LoVo (cell line): ENCODE data around the gene RARRES1.

ENCODE experiments used
- DNase-seq: peaks from one replicate; pipeline ENCODE4 v3.0.0-alpha.2; 2016; ENCODE audit warnings: low spot score

Gene RARRES1

DNA sequence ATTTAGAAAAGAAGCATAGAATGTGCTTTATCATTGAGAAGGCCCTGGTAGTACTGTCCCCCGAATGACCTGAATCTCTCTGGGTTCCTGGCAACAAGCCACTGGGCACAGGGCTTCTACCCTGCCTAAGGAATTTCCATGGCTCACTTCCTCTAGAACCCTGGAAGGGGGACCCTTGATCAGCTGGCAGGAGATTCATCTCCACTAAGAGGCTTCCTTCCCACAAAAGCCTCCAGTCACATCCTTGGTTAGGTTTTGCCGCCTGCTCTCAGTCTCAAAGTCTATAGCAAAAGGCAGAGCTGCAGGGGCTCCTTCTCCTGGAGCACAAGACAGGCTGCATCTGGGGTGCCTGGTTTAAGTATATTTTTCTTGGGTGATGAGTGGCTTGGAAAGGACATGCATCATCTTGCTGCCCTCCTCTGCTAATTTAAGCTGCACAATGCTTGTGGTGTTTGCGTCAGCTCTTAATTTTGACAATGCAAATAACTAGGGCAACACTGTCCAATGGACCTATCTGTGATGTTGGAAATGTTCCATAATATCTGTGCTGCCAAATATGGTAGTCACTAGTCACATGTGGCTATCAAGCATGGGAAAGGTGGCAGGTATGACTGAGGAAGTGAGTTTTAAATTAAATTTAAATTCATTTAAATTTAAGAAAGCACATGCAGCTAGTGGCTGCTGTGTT, 33.4 kb upstream of the RARRES1 start:
- no peak for DNase-seq

GRCh38 chr3:158763421-158763820, 31.2 kb upstream of the RARRES1 start:
- no peak for DNase-seq

- no peak for DNase-seq
Observed at GRCh38 chr3:158762701-158763100, 30.4 kb upstream of the RARRES1 start.

DNA sequence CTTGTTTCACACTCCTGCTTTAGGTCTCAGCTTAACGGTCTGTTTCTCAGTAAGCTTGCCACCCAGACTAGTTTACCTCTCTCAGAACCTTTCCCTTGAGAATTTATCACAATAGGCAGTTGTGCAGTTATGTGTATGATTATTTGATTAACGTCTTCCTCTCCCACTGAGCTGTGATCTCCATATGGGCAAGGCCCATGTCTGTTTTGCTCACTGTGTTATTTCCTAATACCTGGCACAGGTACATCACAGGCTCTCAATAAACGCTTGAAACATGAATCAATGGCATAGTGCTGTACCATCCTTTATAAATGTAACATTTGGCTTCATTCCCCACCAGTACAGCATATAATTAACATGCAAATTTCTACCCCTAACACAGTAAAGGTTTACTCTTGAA, 29.1 kb upstream of the RARRES1 start:
- DNase-seq: no peak

GRCh38 chr3:158755421-158755820, 23.2 kb upstream of the RARRES1 start:
- DNase-seq: no peak

DNA sequence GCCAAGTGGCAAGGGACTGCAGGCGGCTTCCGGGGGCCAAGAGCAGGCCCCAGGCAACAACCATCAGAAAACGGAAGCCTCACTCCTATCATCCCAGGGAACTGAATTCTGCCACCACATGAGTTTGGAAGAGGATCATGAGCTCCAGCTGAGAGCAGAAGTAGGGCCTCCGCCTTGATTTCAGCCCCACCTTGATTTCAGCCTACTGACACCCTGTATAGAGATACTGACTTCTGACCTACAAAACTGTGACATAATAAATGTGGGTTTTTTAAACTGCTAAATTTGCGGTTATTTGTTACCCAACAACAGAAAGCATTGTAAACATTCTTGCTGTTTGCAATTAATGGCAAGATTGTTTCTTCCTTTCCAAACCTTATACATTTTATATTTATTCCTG, 21.6 kb upstream of the RARRES1 start:
- no peak for DNase-seq

- DNase-seq: no peak
Observed at GRCh38 chr3:158751316-158751715, 19.1 kb upstream of the RARRES1 start.

DNA sequence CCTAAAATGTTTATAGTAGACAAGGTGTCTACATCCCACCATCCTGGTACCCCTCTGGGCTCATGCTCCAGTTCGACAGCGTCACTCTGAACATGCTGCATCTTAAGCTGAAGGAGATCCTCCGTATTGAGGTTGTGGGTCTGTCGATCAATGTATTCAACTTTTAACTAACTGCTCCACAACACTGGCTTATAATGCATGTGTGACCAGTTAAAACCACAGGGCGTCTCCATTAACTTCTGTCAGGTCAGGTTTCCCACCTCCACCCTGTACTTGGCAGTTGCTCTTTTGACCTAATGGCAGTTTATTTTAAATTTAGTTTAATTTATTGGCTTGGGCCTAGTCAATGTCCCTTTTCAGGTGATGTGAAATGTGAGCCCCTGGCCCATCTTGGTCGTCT, 17.8 kb upstream of the RARRES1 start:
- no peak for DNase-seq

DNA sequence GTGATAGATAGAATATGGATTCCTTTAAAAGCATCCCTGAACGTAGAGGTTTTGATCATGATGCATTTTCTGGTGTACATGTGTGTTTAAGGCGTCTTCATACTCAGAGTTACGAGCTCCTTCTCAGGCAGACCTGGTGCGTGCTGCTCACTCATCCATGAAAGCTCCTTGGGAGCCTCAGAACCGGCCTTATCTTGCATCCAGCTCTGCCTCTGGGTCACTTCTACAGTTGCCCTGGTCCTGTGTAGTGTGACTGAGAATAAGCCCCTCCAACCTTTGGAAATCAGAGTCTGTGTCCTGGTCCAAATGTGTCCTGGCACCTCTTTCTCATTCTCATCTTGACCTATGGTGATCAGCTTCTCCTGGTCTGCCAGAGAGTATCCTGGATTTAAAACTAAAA, 17.3 kb upstream of the RARRES1 start:
- DNase-seq: no peak

- DNase-seq: no peak
Observed at GRCh38 chr3:158748237-158748828, 16.1 kb upstream of the RARRES1 start.

GRCh38 chr3:158747417-158747816, 15.2 kb upstream of the RARRES1 start:
- DNase-seq: no peak

DNA sequence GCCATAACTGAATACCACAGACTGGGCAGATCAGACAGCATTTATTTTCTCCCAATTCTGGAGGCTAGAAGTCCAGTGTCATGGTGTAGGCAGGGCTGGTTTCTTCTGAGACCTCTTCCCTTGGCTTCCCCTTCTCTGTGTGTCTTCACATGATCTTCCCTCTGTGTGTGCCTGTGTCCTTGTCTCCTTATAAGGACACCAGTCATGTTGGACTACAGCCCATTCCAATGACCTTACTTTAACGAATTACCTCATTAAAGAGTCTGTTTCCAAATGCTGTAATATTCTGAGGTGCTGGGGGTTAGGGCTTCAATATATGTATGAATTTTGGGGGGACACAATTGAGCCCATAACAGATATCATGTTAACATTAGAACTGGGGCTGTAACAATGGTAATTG, 13.3 kb upstream of the RARRES1 start:
- no peak for DNase-seq

GRCh38 chr3:158744567-158745288, 12.5 kb upstream of the RARRES1 start:
- DNase-seq: no peak

GRCh38 chr3:158743664-158744566, 11.7 kb upstream of the RARRES1 start:
- no peak for DNase-seq

- DNase-seq: no peak
Observed at GRCh38 chr3:158742871-158743663, 10.8 kb upstream of the RARRES1 start.

DNA sequence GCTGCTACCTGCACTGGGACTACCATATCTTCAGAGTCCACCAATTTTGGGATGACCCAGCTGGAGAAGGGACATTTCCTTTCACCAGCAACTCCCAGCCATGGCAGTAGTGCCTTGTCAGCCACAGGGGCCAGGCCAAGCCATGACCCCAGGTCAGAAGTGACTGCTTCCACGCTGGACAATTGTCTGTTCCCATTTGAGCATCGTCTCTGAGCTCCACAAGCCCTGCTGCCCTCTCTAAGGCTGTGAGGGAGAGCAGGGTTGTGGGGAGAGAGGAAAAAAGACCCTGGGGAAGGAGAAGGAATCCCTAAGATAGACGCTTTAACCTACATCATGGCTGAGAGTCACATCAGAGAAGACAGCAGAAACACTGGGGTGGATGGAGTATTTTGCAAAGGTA, 7.4 kb upstream of the RARRES1 start:
- DNase-seq: no peak

DNA sequence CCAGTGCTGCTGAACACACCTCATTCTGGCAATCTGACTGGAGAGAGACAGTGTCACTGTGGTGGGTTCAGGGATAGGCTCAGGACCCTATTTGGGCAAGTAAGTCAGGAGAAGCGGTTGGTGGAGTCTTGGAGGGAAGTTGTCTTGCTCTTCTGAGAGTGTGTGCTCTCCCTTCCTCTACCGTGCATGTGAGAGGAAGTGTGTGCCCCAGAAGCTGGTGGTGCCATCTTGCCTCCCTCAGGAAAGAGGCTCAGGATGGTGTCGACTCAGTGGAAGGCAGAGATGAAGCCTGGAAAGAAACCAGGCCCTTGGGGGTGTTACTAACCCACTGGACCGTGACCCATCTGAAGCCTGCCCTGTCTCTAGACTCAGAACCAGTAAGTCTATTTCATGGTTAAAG, 6.8 kb upstream of the RARRES1 start:
- DNase-seq: no peak

DNA sequence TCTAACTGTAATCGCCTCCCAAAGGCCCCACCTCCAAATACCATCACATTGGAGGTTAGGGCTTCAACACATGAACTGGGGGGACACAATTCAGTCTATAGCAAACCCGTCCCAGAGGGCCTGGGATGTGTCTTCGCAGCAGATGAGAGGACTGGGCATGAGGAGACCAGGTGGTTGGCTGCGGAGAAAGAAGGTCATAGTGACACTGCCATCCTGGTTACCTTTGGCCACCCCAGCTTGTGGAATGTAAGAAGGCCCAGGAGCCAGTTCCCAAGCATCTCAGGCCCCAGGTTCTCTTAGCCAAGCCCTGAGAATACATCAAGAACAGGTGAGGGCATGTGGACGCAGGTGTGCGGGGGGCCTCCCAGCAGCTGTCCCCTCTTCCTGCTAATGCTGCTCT, 6.4 kb upstream of the RARRES1 start:
- DNase-seq: no peak

DNA sequence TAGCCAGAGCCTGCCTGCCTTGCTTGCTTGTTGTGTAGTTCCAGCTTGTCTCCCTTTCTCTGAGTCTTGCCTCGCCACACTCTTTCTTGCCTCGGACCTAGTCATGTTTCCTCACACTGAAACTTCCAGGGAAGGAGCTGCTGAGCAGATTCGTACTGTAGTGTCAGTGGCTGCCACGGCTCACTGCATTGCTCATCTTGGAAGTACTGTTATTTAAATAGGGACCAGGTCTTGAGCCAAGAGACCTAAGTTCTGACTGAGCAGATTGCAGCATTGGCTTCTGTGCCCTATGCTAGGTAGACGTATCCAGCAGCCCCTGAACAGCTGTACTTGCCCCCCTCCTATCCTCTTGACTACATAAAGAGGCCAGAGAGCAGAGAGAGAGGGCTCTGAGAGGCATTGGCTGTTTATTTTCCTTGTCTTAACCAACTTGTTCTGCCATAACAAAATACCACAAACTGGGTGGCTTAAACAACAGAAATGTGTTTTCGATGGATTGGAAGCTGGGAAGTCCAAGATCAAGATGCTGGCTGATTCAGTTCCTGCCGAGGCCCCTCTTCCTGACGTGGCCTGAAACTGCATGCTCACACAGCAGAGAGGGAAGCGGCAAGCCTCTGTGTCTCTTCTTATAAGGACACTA, 5.8 kb upstream of the RARRES1 start:
- DNase-seq: no peak

DNA sequence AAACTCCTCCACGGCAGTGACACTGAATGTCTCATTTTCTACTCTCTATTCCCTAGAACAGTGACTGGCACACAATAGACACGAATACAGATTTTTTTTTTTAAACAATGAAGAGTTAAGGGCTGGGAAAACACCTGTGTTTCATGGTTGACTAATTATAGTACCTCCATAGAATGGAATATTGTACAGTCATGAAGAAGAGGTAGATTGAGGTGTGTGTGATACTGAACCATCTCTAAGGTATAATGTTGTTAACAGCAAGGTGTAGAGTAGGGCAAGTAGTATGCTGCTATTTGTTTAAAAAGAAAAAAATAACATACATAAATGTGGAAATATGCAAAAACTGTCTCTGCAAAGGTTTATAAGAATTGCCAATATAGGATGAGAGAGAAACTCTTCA, 5.2 kb upstream of the RARRES1 start:
- DNase-seq: no peak
